Left kidney (tissue), 2 donors: Measurements from ENCODE around the gene CASK. TPM values are rescaled to one million over a fixed set of nuclear protein-coding genes. Genes with fewer than 3 reads are reported as not detected.

Experiments
- DNase-seq: peaks from one replicate; pipeline ENCODE4 v3.0.0-alpha.2; 2013
- polyA plus RNA-seq: library from polyadenylated mRNA; unstranded; fragments of 120-200 nt; gene quantifications from one replicate; pipeline ENCODE4 v1.2.1, GENCODE V29; 2013; ENCODE audit not compliant: insufficient read length

CASK gene
- polyA plus RNA-seq, 1 donor = 53.0 TPM

DNA sequence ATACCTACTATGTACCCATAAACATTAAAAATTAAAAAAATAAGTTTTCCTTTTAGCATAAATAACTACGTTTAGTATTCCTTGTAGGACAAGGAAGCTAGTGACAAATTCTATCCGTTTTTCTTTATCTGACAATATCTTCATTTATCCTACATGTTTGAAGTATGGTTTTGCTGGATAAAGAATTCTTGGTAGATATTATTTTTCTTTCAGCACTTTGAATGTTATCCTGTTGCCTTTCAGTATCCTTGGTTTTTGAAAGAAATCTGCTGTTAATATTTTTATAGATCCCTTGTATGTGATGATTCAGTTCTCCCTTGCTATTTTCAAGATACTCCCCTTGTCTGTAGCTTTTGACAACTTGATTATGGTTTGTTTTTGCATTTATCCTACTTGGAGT, 76.6 kb downstream of the CASK start:
- no peak for DNase-seq

DNA sequence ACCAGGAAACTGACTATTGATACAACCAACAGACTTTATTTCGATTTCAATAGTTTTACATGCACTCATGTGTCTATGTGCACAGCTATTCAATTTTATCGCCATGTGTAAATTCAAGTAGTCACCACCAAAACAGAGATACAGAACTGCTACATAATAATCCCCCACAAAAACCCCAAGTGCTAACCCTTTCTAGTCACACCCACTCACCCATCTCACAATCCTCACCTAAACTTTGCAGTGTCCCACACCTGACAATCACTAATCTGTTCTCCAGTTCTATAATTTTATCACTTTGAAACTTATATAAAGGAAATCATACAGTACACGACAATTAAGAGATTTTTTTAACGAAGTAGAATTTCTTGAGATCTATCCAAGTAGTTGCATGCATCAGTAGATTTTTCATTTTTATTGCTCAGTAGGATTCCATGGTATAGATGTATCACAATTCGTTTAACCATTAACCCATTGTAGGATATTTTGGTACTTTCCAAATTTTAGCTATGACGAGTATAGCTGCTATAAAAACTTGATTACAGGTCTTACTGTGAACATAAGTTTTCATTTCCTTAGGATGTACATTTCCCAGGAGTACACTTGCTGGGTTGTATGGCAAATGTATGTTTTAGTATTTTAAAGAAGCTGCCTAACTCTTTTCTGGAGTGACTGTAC, 85.9 kb downstream of the CASK start:
- no peak for DNase-seq

DNA sequence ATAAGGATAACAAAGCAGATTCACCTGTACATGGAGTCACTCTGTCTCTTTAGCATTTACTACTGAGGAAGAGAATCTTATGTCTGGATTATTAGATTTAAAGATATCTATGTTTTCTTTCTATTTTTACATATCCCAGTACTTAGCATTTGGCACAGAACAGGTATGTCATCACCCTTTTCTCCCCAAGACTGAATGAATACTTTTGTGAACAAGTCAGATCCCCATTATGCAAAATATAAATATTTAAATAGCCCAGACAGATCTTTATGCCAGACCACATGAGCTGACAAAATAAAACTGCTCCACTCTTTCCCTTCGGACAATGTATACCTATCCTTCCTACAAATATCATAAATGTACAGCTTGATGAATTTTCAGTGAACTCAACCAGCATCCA, 94.5 kb downstream of the CASK start:
- DNase-seq = no peak

DNA sequence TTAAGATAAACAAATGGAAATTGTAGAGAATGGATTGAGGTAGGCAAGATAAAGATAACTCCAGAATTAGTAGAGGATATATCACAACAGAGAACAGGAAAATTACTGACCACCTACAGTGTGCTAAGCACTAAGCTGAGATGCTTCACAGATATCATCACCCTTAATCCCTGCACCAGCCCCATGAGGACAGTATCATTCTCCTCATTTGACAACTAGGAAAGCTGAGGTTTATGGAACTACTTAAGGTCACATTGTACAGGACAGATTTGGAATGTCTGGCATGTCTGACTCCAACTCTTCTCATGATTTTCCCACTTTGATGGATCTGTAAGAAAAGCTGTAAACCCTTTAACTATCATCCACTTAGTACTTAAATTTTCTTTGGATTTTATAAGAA, 95.5 kb downstream of the CASK start:
- DNase-seq = no peak

DNA sequence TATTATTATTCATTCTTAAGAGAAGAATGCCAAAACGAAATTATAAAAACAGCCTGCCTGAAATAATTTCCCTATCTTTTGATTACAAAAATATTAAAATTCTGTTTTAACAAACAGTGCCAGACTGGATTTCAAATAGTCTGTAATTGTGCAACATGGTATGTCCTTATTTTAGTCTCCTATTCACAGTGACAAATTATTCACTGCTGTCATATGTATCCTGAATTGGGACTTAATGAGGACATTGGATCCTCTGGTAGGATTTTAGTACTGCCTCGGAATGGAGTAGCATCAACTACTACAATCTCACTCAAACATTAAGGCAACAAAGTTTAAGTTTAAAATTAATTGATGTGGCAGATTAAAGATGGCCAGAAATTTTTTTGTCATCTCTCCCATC, 97.6 kb downstream of the CASK start:
- DNase-seq = no peak

DNA sequence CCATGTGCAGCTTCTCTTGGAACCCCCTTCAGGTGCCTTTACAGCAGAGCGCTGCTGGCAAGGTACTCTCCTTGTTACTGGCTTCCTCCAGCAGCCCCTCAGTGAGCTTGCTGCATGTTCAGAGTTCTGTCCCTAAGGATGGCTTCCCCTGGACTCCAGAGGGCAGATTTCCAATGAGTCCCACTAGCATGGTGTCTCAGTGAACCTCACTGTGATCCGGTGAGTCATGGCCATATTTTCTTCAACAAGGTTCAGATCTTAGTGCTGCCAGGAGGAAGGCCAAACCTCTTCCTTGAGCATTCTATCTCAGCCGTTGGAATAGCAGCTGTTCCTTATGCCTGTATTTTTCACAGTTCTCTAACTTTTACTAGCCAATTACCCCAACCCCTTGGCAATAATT, 98.8 kb downstream of the CASK start:
- DNase-seq = no peak

DNA sequence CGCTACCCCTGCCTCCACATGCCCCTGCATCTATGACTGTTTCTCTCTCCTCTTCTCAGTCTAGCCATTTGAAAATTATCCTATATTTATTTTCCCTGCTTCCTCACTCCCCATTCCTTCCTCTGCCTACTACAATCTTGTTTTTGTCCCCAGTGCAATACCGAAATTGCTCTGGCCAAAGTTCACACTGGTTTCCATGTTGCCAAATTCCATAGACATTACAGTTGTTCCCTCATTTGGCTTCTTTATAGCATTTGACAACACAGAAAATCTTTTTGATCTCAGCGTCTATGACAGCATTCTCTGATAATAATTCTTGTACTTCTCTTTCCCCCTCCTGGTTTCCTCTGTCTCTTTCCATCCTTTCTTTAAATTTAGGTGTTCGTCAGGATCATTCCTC, 100.0 kb downstream of the CASK start:
- DNase-seq = no peak

DNA sequence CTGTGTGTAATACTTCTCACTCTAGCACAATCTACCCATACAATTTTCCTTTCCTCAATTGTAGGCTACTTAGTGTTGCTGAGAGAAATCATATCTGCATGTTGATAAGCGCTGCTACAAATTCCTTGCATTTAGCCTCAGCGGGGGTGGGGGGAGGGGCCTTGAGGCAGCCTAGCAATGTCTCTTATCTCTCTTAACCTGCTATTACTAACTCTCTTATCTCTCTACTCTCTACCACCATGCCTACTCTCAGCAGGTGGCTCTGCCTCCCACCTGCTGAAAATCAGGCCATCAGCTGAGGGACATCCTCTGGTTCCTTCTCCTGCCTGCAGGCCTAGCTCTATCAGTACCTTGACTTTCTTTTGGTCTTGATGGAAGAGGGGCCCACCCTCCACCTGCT, 100.5 kb downstream of the CASK start:
- DNase-seq = no peak

DNA sequence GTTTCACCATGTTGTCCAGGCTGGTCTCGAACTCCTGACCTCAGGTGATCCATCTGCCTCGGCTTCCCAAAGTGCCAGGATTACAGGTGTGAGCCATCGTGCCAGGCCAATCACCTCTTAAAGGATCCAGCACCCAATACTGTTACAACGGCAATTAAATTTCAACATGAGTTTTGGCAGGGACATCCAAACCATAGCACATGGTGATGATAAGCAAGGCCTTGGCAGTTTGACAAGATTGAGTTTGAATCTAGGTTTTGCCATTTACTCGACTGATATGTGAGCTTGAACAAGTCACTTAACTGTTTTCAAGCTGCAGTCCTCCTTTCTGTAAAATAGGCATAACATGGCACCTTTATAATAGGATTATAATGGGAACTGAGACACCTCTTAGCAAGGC, 115.3 kb downstream of the CASK start:
- DNase-seq = no peak

DNA sequence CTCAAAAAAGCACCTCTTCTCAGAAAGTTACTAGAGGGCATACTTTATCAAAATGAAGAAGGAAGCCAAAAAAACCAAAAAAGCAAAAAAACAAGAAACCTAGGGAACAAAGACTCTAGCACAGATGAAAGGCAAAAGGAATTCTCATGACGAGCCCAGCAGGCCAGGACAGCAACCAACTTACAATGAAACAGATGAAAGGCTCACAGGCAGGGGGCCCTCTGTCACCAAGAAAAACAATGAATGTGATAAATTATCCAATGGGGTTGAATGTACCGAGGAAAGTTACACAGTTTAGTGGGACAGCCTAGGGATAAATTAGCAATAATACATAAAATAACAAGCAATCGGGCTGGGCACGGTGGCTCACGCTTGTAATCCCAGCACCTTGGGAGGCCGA, 120.4 kb downstream of the CASK start:
- DNase-seq = no peak

DNA sequence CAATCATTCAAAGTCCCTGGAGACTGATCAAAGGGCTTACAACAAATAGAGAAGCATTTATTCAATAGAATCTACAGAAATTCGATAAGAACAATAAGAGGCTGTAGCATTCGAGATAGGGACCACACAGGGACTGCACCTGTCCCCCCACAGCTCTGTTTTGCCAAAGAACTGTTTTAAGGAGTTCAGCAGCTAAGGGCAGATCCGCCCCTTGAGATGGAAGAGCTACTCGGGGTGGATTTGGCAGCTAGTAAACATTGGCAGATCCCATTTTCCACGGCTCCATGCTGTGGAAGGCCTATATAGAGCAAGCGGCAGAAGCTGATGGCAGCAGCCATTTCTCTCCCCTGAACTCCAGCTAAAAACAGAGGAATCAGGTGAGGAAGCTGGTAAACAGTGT, 123.7 kb downstream of the CASK start:
- no peak for DNase-seq

DNA sequence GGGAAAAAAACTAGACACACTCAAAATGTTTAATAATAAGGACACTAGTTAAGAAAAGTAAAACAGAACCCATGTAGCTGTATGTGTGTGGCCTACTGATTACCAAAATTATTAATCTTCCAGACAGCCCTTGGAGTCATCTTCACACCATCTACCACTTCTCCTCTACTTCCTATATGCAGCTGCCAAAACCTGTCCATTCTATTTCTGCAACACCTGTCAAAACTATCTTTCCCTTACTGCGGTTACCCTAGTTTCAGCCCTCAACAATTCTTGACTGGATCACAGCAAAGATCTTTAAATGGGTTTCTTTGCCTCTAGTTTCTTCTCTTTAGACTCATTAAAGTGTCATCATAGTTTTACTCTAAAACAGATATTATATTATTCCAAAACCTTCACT, 126.8 kb downstream of the CASK start:
- DNase-seq = no peak

DNA sequence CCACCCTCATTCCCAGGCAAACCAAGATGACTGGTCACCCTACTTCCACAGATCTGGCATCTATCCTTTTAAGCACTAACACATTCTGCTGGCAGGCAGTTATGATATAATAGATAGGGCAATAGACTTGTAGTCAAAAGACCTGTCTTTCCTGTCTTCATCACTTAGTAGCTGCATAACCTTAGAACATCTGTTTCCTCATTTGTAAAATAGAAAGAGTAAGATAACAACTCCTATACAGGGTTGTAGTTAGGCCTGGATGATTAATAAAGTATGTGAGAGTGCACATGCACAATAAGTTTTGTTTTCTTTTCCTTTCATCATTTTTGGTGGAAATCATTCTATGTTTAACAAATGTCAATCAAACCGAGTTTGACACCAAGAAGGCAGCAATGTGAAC, 127.3 kb downstream of the CASK start:
- DNase-seq = no peak

DNA sequence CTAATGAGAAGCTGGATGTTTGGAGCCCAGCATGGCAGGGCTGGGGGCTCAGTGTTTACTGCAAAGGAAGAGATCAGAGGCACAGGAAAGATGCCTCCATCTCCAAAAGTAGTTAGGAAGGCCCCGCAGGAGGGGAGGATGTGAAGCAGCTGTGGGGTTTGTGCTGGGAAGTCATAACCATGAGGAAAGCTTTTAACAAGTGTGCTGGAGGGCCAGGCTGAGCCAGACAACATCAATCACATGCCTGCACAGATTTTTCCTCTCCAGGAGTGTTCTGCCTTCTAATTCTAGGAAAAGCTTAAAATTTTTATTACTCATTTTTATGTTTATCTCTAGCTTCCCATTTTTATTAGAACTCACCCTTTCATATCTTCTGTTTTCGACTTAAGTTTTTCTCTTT, 134.0 kb downstream of the CASK start:
- no peak for DNase-seq

DNA sequence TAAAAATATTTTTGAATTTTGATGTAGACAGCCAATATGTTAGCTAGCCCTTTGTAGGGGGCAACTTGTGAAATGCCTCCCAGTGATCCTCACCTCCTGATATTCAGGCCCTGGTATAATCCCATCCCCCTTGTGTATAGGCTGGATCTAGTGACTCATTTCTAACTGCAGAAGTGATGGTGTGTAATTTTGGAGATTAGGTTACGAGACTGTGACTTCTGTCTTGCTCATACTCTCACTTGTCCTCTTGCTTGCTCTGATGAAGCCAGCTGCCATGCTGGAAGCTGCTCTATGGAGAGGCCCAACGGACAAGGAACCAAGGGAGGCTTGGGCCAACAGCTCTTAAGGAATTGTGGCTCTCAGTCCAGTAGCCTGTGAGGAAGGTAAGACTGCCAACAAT, 137.7 kb downstream of the CASK start:
- DNase-seq = no peak

DNA sequence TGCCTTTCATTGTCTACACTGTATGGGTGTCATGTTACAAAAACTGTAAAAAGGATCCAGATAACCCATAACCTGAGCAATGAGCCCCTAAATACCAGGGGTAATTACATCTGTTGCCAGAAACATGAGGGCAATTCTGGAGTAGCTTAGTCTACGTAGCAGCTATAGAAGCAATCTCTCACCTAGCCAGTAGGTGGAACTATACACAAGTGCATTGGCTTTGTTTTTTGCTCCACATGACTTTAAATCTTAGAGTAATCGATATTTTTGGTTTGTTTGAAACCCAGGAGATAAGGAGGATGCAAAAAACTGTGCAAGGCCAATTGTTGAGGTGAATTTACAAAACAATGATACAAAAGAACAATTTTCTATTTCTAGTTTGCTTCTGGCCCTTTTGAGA, 141.9 kb downstream of the CASK start:
- DNase-seq = no peak

DNA sequence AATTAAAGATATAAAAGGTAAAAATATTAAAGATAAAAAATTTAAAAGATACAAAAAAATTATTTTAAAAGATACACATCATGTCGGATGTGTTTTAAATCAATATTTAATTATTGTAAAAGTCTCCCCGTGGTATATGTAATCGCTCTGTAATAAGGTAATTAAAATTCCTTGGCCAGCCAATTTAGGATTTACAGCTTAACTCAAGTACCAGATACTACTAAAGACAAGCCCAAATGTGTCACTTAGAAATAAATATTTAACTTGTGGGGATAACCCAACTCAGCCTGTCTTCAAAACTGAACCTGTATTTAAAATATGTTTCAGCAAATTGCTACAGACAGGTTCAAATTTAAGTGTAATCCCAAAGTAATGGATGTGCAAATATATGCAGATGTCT, 143.4 kb downstream of the CASK start:
- DNase-seq = no peak

DNA sequence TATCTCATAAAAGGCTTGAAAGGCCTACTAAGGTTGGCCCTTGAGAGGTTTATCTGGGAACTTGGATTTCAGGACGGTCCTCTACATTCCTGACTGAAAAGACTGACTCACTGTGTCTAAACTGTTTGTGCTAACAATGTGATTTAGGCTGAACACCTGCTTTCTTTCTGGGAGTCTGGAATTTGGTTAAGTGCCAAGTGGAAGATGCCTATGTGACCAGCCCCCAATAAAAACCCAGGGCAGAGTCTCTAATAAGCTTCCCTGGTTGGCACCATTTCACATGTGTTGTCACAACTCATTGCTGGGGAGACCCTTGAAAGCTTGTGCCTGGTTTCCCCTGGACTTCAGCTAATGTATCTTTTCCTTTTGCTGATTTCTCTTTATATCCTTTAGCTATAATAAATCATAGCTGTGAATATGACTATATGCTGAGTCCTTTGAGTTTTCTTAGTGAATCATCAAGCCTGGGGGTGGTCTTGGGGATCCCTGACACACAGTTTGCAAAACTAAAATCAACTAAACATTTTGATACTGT, 144.3 kb downstream of the CASK start:
- DNase-seq = no peak

DNA sequence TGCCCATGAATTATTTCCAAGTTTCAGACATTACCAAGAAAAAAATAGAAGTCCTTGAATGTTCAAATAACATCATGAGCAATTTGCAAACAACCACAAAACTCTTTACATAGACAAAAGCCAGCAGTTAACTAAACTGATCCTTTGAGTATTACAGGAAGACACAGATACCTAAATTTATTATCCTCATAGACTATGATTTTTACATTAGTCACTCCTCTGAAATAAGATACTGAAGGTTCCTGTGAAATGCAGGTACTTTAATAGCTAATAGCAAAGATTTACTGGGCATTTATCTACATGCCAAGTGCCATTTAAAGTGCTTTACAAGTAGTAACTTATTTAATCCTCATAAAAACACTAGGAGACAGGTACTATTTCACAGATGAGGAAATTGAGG, 161.7 kb downstream of the CASK start:
- DNase-seq = no peak

DNA sequence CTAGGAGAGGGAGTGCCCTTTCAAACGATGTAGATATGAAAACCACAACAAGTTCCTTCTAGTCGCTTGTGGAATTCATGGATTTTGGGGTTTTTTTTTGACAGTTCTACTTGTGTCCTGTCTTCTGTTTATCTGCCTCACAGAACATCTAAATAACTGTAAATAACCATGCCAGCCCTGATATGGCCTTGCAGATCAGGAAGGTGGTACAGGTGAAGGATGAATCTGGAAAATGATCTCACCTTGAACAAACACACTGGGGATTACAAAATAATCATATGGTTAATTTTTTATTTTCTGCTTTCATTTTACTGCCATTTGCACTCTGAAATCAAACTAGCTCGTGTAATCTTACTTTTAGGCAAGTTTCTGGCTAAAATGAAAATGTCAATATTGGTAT, 162.2 kb downstream of the CASK start:
- no peak for DNase-seq

DNA sequence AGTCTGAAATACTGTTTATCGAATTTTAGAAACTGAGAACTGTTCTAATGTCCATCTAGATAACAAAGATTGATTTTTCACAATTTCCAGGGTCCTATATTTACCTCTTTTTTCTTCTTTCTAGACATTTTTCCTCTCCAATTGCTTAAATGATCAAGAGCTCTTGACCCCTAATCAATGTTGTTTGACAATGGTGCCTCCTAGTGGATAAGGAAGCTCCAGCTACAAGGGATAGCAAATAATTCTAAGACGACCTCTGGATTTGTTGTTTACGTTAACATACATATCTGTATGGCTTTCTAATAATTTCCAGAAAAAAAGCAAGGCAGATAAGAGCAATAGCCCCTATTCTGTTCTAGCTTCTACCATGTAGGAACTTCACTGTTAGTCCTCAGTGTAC, 163.5 kb downstream of the CASK start:
- no peak for DNase-seq

DNA sequence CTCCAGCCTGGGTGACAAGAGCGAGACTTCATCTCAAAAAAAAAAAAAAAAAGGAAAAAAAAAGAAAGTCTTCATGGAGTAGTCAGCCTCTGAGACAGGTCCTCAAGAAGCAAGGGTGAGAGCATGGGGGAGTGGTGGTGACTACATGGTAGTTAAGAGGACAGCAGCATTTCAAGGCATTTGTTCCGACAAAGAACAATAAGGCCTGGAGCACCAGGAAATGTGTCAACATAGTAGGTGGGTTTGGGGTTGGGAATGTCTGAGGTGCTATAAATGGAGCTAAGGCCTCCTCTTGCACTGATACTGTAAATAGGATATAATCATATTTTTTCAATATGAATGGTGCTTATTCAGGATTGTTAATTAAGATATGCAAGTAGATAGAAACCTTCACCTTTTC, 165.0 kb downstream of the CASK start:
- DNase-seq = no peak

DNA sequence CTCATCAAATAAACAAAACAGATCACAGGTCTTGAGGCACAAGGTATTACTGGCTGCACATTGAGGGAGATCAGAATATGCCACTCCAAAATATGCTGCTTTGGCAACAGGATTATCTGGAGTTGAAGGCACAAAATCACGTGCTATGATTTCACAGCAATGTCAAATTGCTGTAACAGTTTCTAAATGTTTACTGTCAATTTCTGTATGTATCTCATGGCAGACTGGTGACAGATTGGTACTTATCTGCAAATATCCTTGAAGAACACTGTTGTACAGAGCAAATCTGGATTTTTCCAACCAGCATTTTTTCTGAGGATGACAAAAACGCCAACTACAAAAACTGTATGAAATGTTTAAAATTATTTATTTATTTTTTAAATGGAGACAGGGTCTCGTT, 172.6 kb downstream of the CASK start:
- no peak for DNase-seq

DNA sequence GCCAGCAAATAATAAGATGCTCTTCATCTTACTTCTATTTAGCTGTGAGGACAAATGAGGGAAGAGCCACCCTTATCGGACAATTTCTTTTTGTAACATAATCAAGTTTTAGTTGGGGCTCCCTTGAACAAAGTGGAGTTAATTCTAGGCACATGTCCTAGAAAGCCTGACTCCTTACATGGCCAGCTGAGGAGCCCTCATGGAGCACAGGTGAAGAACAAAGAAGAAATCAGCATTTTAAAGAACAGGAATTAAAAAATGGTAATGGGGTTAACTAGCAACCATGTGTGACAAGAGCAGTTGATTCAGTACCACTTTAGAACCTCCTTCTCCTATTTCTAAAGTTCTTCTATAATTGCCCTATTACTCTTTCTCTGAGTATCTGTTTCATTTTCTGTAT, 183.5 kb downstream of the CASK start:
- no peak for DNase-seq

DNA sequence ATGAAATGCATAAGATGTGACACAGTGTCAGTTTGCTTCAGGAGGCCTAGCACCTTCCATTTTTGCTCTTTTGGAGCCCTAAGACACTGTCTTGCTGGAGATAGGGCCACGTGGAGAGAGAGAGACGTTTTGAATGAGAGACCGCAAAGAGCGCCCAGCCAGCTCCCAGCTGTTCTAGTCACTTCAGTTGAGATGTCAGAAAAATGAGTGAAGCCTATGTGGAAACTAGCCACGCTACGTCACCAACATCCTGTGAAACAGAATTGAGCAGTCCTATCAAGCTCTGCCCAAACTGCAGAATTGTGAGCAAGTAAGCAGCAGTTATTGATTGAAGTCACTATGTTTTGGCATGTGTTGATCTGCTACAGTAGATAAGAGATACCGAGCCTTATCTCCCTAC, 186.3 kb downstream of the CASK start:
- DNase-seq = no peak
